H9 (cell line): ENCODE data around the gene POC1B. TPM values are rescaled to one million over a fixed set of nuclear protein-coding genes. Genes with fewer than 3 reads are reported as not detected.

Experiments used
- DNase-seq: peaks from one replicate; pipeline ENCODE4 v3.0.0-alpha.2; 2017
- H2AFZ ChIP-seq: one replicate; pipeline ENCODE4 v1.6.1; 2013; ENCODE audit warnings: mild to moderate bottlenecking, low read length, control low read depth, moderate library complexity
- H2AK5ac ChIP-seq: 2 replicates; pipeline ENCODE4 v1.6.1; 2013; ENCODE audit warnings: low read length, control low read depth, mixed read lengths; ENCODE audit not compliant: insufficient read length
- H2BK120ac ChIP-seq: one replicate; pipeline ENCODE4 v1.6.1; 2013; ENCODE audit warnings: low read depth, mild to moderate bottlenecking, low read length, control low read depth, inconsistent platforms; ENCODE audit not compliant: poor library complexity, severe bottlenecking
- H2BK12ac ChIP-seq: 2 replicates; pipeline ENCODE4 v1.6.1; 2013; ENCODE audit warnings: low read length, control low read depth, mixed read lengths, low read depth; ENCODE audit not compliant: insufficient read length
- H2BK15ac ChIP-seq: 2 replicates; pipeline ENCODE4 v1.6.1; 2013; ENCODE audit warnings: low read depth, low read length, control low read depth
- H2BK20ac ChIP-seq: one replicate; pipeline ENCODE4 v1.6.1; 2013; ENCODE audit warnings: low read depth, mild to moderate bottlenecking, low read length, control low read depth, inconsistent platforms; ENCODE audit not compliant: poor library complexity, severe bottlenecking
- H2BK5ac ChIP-seq: 2 replicates; pipeline ENCODE4 v1.6.1; 2013; ENCODE audit warnings: low read length, control low read depth, mixed read lengths; ENCODE audit not compliant: insufficient read length
- H3K14ac ChIP-seq: 2 replicates; pipeline ENCODE4 v1.6.1; 2013; ENCODE audit warnings: low read length, control low read depth; ENCODE audit not compliant: insufficient read depth
- H3K18ac ChIP-seq: 2 replicates; pipeline ENCODE4 v1.6.1; 2013; ENCODE audit warnings: low read depth, mild to moderate bottlenecking, mixed read lengths, low read length, control low read depth; ENCODE audit not compliant: insufficient read length
- H3K23ac ChIP-seq: 2 replicates; pipeline ENCODE4 v1.6.1; 2013; ENCODE audit warnings: low read length, control low read depth, mixed read lengths, low read depth; ENCODE audit not compliant: insufficient read length
- H3K23me2 ChIP-seq: 2 replicates; pipeline ENCODE4 v1.6.1; 2013; ENCODE audit warnings: low read depth, mild to moderate bottlenecking, mixed read lengths, low read length, control low read depth; ENCODE audit not compliant: insufficient read length, poor library complexity, severe bottlenecking
- H3K27ac ChIP-seq: 2 replicates; pipeline ENCODE4 v1.5.1; 2013; ENCODE audit warnings: low read length, control low read depth, mixed read lengths, low read depth; ENCODE audit not compliant: insufficient read length
- H3K27me3 ChIP-seq: 2 replicates; pipeline ENCODE4 v1.6.1; 2013; ENCODE audit warnings: low read length, control low read depth, inconsistent platforms; ENCODE audit not compliant: insufficient read depth
- H3K4ac ChIP-seq: 2 replicates; pipeline ENCODE4 v1.6.1; 2013; ENCODE audit warnings: low read depth, mild to moderate bottlenecking, control low read depth, inconsistent platforms, low read length, moderate library complexity
- H3K4me1 ChIP-seq: 2 replicates; pipeline ENCODE4 v1.6.1; 2013; ENCODE audit warnings: low read length, control low read depth, inconsistent platforms; ENCODE audit not compliant: insufficient read depth
- H3K4me2 ChIP-seq: 2 replicates; pipeline ENCODE4 v1.6.1; 2013; ENCODE audit warnings: low read length, control low read depth, mixed read lengths; ENCODE audit not compliant: insufficient read length, insufficient read depth
- H3K56ac ChIP-seq: 2 replicates; pipeline ENCODE4 v1.6.1; 2013; ENCODE audit warnings: low read depth, mild to moderate bottlenecking, mixed read lengths, low read length, control low read depth; ENCODE audit not compliant: insufficient read length
- H3K79me1 ChIP-seq: 2 replicates; pipeline ENCODE4 v1.6.1; 2013; ENCODE audit warnings: low read depth, mild to moderate bottlenecking, moderate library complexity, low read length, control low read depth, inconsistent platforms; ENCODE audit not compliant: insufficient read depth, poor library complexity, severe bottlenecking
- H3K79me2 ChIP-seq: 2 replicates; pipeline ENCODE4 v1.6.1; 2013; ENCODE audit warnings: low read length, control low read depth, inconsistent platforms; ENCODE audit not compliant: insufficient read depth
- H3K9ac ChIP-seq: 2 replicates; pipeline ENCODE4 v1.6.1; 2013; ENCODE audit warnings: low read length, control low read depth, mixed read lengths; ENCODE audit not compliant: insufficient read length; ENCODE audit errors: extremely low read depth
- H3K9me3 ChIP-seq: one replicate; pipeline ENCODE4 v1.6.1; 2013; ENCODE audit warnings: low read depth, low read length, inconsistent platforms; ENCODE audit not compliant: control insufficient read depth
- H3T11ph ChIP-seq: one replicate; pipeline ENCODE4 v1.6.1; 2013; ENCODE audit warnings: mild to moderate bottlenecking, low read length, control low read depth, inconsistent platforms
- H4K20me1 ChIP-seq: one replicate; pipeline ENCODE4 v1.6.1; 2013; ENCODE audit not compliant: control insufficient read depth, insufficient read length, insufficient read depth
- H4K5ac ChIP-seq: 2 replicates; pipeline ENCODE4 v1.6.1; 2013; ENCODE audit warnings: low read depth, mild to moderate bottlenecking, mixed read lengths, low read length, control low read depth; ENCODE audit not compliant: insufficient read length
- H4K8ac ChIP-seq: replicated peaks from 2 replicates; pipeline ENCODE4 v1.6.1; 2013; ENCODE audit warnings: low read length, control low read depth, mixed read lengths, low read depth; ENCODE audit not compliant: insufficient read length
- H4K91ac ChIP-seq: 2 replicates; pipeline ENCODE4 v1.6.1; 2013; ENCODE audit warnings: low read depth, mild to moderate bottlenecking, moderate library complexity, mixed read lengths, low read length, control low read depth; ENCODE audit not compliant: insufficient read length
- H3K27ac Mint-ChIP-seq, 3 experiments: 2 replicates in 2 of 3; 3 replicates in 1 of 3; pipeline ENCODE4 v1.8.0; 2020 to 2021; ENCODE audit warnings: mixed read lengths in 3 of 3, mild to moderate bottlenecking in 1 of 3, moderate library complexity in 1 of 3
- H3K27me3 Mint-ChIP-seq: 2 replicates; pipeline ENCODE4 v1.8.0; 2021; ENCODE audit warnings: low read depth, mild to moderate bottlenecking, moderate library complexity, mixed read lengths
- H3K36me3 Mint-ChIP-seq, 3 experiments: 2 replicates in 2 of 3; 3 replicates in 1 of 3; pipeline ENCODE4 v1.8.0; 2020 to 2021; ENCODE audit warnings: low read depth in 3 of 3, mixed read lengths in 3 of 3; ENCODE audit not compliant: insufficient read depth in 1 of 3
- H3K4me1 Mint-ChIP-seq, 2 experiments: 2 replicates each; pipeline ENCODE4 v1.8.0; 2020; ENCODE audit warnings: mixed read lengths in 2 of 2
- H3K4me3 Mint-ChIP-seq, 2 experiments: 2 replicates in 1 of 2; 3 replicates in 1 of 2; pipeline ENCODE4 v1.8.0; 2020 to 2021; ENCODE audit warnings: mild to moderate bottlenecking in 2 of 2, mixed read lengths in 2 of 2, moderate library complexity in 1 of 2
- H3K9me3 Mint-ChIP-seq, 2 experiments: 2 replicates in 1 of 2; 3 replicates in 1 of 2; pipeline ENCODE4 v1.8.0; 2020; ENCODE audit warnings: mild to moderate bottlenecking in 2 of 2, mixed read lengths in 2 of 2, moderate library complexity in 1 of 2
- CTCF ChIP-seq: fragments of 200-600 bp; sonication (generic); conservative IDR thresholded peaks from 3 replicates; pipeline ENCODE4 v1.8.0; 2021; ENCODE audit warnings: antibody characterized with exemption, mild to moderate bottlenecking
- WGBS: extraction: QIAGEN DNeasy Blood & Tissue Kit; methylation state at CpG from one replicate; pipeline ENCODE4 v1.1.7; 2013; ENCODE audit warnings: missing lambda C conversion rate, low lambda C conversion rate, mixed read lengths; ENCODE audit not compliant: insufficient read length; ENCODE audit errors: extremely low coverage; 5-methylcytosine and 5-hydroxymethylcytosine counted together
- total RNA-seq: library from RNA; stranded (reverse); gene quantifications from 2 replicates; pipeline ENCODE4 v1.2.1, GENCODE V29; 2021

POC1B gene
- total RNA-seq, 1 experiment from 2014 or later: 12.5 TPM

DNA sequence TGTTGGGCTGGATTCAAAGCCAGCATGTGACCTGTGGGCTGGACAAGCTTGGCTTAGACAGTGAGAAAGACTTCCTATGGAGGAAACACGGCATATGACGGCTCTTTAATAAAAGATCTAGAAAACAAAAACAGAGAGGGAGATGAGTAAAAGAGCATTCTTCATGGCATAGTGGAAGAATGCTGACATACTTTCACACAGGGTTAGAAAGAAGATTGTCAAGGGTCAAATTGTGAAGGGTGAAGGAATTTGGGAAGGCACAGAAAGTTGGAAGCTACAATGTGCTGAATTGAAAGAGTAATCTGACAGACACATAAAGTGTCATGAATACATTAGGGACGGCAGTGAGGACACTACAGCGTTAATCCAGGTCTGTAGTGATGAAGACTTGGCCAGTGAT is 64.7 kb downstream of the POC1B start:
- Mint-ChIP-seq H3K36me3 (no peaks in the 10 kb centered on the region), H3K4me1 (peaks cover 8 to 10% of the 10 kb centered on the region in 2 experiments; a peak in 3 of 4 replicates), H3K9me3 (no peaks in the 10 kb centered on the region), H3K27me3 (no peaks in the 10 kb centered on the region), H3K27ac (no peak overlapping the region; a peak in 1 of 7 replicates), H3K4me3 (no peak overlapping the region; a peak in 1 of 5 replicates)
- Histone ChIP-seq H4K8ac (no peak overlapping the region), H3K79me1 (no peaks in the 10 kb centered on the region), H2BK120ac (no peak overlapping the region), H4K5ac (no peak overlapping the region), H3K79me2 (no peaks in the 10 kb centered on the region), H3K23me2 (no peaks in the 10 kb centered on the region), H2AK5ac (no peak overlapping the region), H3K14ac (no peak overlapping the region), H3K27me3 (no peaks in the 10 kb centered on the region), H2BK20ac (no peak overlapping the region), H3K4me1 (no peaks in the 10 kb centered on the region; the same call in 1 of the 2 replicates), H3K4me2 (no peak overlapping the region), H2BK15ac (no peak overlapping the region), H3K18ac (no peak overlapping the region), H4K91ac (no peak overlapping the region), H3K4ac (no peak overlapping the region), H3T11ph (no peak overlapping the region), H3K56ac (no peak overlapping the region), H4K20me1 (no peaks in the 10 kb centered on the region), H3K23ac (no peak overlapping the region), H3K9me3 (no peaks in the 10 kb centered on the region), H2AFZ (no peak overlapping the region), H3K27ac (no peak overlapping the region), H3K9ac (no peak overlapping the region), H2BK12ac (no peak overlapping the region), H2BK5ac (no peak overlapping the region)
- no peak for DNase-seq
- WGBS: no CpG with 5 or more reads among the region's 4 CpGs
- TF ChIP-seq CTCF: no peak
